Liver (tissue), 9 donors: Measurements from ENCODE around the gene BRAT1. TPM values are rescaled to one million over a fixed set of nuclear protein-coding genes. Genes with fewer than 3 reads are reported as not detected.
"Not testable (repeated sequence)": the region's sequence is repeated elsewhere in the genome, so short reads cannot be mapped to it uniquely, and the experiment has no call there.

ENCODE experiments used
- DNase-seq: peaks from one replicate; pipeline ENCODE4 v3.0.0-alpha.2; 2017; ENCODE audit warnings: low spot score
- H3K27ac ChIP-seq, 2 donors: one replicate each; pipeline ENCODE4 v1.7.0; 2013; ENCODE audit warnings: inconsistent platforms in 2 of 2, low read length in 2 of 2, control low read depth in 1 of 2, low read depth in 1 of 2, mild to moderate bottlenecking in 1 of 2
- H3K27me3 ChIP-seq, 4 donors: one replicate each; pipeline versions ENCODE4 v1.6.1 to v1.7.0; 2013; ENCODE audit warnings: low read length in 3 of 4, inconsistent platforms in 1 of 4, mild to moderate bottlenecking in 1 of 4, moderate library complexity in 1 of 4; ENCODE audit not compliant: control insufficient read depth in 4 of 4, insufficient read depth in 4 of 4
- H3K36me3 ChIP-seq, 4 donors: one replicate each; pipeline versions ENCODE4 v1.6.1 to v1.7.0; 2013; ENCODE audit warnings: low read length in 3 of 4, mild to moderate bottlenecking in 3 of 4, low read depth in 1 of 4, moderate library complexity in 1 of 4; ENCODE audit not compliant: control insufficient read depth in 4 of 4, insufficient read depth in 3 of 4
- H3K4me1 ChIP-seq, 4 donors: one replicate each; pipeline versions ENCODE4 v1.6.1 to v1.7.0; 2013; ENCODE audit warnings: low read length in 3 of 4, mild to moderate bottlenecking in 3 of 4, moderate library complexity in 1 of 4; ENCODE audit not compliant: control insufficient read depth in 4 of 4, insufficient read depth in 4 of 4
- H3K4me3 ChIP-seq, 3 donors: one replicate each; pipeline versions ENCODE4 v1.6.1 to v1.7.0; 2013; ENCODE audit warnings: low read length in 3 of 3, control low read depth in 1 of 3, low read depth in 1 of 3, mild to moderate bottlenecking in 1 of 3
- H3K9ac ChIP-seq, 2 donors: one replicate each; pipeline ENCODE4 v1.7.0; 2013; ENCODE audit warnings: low read length in 2 of 2, mild to moderate bottlenecking in 2 of 2, moderate library complexity in 2 of 2, control low read depth in 1 of 2, low read depth in 1 of 2
- H3K9me3 ChIP-seq, 4 donors: one replicate each; pipeline versions ENCODE4 v1.6.1 to v1.7.0; 2013; ENCODE audit warnings: low read length in 3 of 4; ENCODE audit not compliant: control insufficient read depth in 4 of 4
- CTCF ChIP-seq: fragments of 150-350 bp; IDR thresholded peaks from 2 replicates; pipeline ENCODE4 v1.5.1; 2017; ENCODE audit warnings: improper control_type of control experiment, low read depth, low read length; ENCODE audit not compliant: missing input control
- EGR1 ChIP-seq, 2 donors: IDR thresholded peaks; 2 replicates each; pipeline ENCODE4 v1.6.1; 2016 to 2018; ENCODE audit warnings: antibody characterized with exemption in 2 of 2, low read depth in 2 of 2
- FOXA1 ChIP-seq: IDR thresholded peaks from 2 replicates; pipeline ENCODE4 v1.6.1; 2016; ENCODE audit warnings: antibody characterized with exemption
- FOXA2 ChIP-seq: IDR thresholded peaks from 2 replicates; pipeline ENCODE4 v1.6.1; 2016; ENCODE audit warnings: antibody characterized with exemption
- GABPA ChIP-seq, 2 donors: IDR thresholded peaks in 1 of 2; conservative IDR thresholded peaks in 1 of 2; 2 replicates each; pipeline ENCODE4 v1.6.1; 2016; ENCODE audit warnings: antibody characterized with exemption in 2 of 2, mild to moderate bottlenecking in 1 of 2, moderate library complexity in 1 of 2
- HNF4A ChIP-seq, 2 donors: conservative IDR thresholded peaks; 2 replicates each; pipeline ENCODE4 v1.6.1; 2016; ENCODE audit warnings: antibody characterized with exemption in 2 of 2, mild to moderate bottlenecking in 2 of 2
- HNF4G ChIP-seq: IDR thresholded peaks from 2 replicates; pipeline ENCODE4 v1.6.1; 2016; ENCODE audit warnings: antibody characterized with exemption
- JUND ChIP-seq, 2 donors: IDR thresholded peaks; 2 replicates each; pipeline ENCODE4 v1.6.1; 2016; ENCODE audit warnings: antibody characterized with exemption in 2 of 2
- MAX ChIP-seq: IDR thresholded peaks from 2 replicates; pipeline ENCODE4 v1.6.1; 2016; ENCODE audit warnings: antibody characterized with exemption
- RAD21 ChIP-seq, 2 donors: IDR thresholded peaks; 2 replicates each; pipeline ENCODE4 v1.6.1; 2016; ENCODE audit warnings: antibody characterized with exemption in 2 of 2, mild to moderate bottlenecking in 2 of 2
- RXRA ChIP-seq, 2 donors: IDR thresholded peaks; 2 replicates each; pipeline ENCODE4 v1.6.1; 2017 to 2018; ENCODE audit warnings: antibody characterized with exemption in 2 of 2, mild to moderate bottlenecking in 1 of 2
- SP1 ChIP-seq: IDR thresholded peaks from 2 replicates; pipeline ENCODE4 v1.6.1; 2018; ENCODE audit warnings: antibody characterized with exemption, mild to moderate bottlenecking
- TAF1 ChIP-seq: conservative IDR thresholded peaks from 2 replicates; pipeline ENCODE4 v1.6.1; 2016; ENCODE audit warnings: antibody characterized with exemption, mild to moderate bottlenecking
- YY1 ChIP-seq: IDR thresholded peaks from 2 replicates; pipeline ENCODE4 v1.6.1; 2016; ENCODE audit warnings: antibody characterized with exemption, mild to moderate bottlenecking
- ZBTB33 ChIP-seq: IDR thresholded peaks from 2 replicates; pipeline ENCODE4 v1.6.1; 2016; ENCODE audit warnings: antibody characterized with exemption
- WGBS: extraction: QIAGEN DNeasy Blood & Tissue Kit; methylation state at CpG from one replicate; pipeline ENCODE4 v1.1.7; 2013; 5-methylcytosine and 5-hydroxymethylcytosine counted together
- polyA plus RNA-seq, 2 donors: library from polyadenylated mRNA; stranded (reverse) in 1 of 2; unstranded in 1 of 2; fragments of 200-250 nt in 1 of 2; fragments of >200 nt in 1 of 2; fragmentation: Nextera tagmentation in 1 of 2; extraction: Ambion mirVana in 1 of 2; gene quantifications; one replicate each; pipeline versions ENCODE4 v1.2.1 to v1.2.3, GENCODE V29; 2013 to 2015
- total RNA-seq, 2 donors: library from RNA; depleted of rRNA; stranded (reverse); fragments of >200 nt; gene quantifications; one replicate each; pipeline ENCODE4 v1.2.3, GENCODE V29; 2014
- donor health status: healthy.
- donor health status: healthy.
- donor health status: healthy.
- donor health status: healthy.
- donor health status: healthy.

Gene BRAT1
- total and polyA plus RNA-seq, 4 donors, result 10.0 to 20.7 (median 16.7) TPM

- H3K4me3 ChIP-seq, result no peak overlapping the region
- H3K27ac ChIP-seq, result peak overlapping the region in 1 of 2 donors; percentile 13
- WGBS, result 83% methylated on average over 8 of the region's 8 CpGs
- peaks cover 0 to 21% (median 10%) of the 10 kb centered on the region in 4 donors for H3K4me1 ChIP-seq
- DNase-seq, result no peak
- H3K9ac ChIP-seq, result no peak overlapping the region
- no peak for TF ChIP-seq ZBTB33
- no peak for TF ChIP-seq EGR1 (IDR thresholded peaks at IDR 0.05; ENCODE audit: low read depth in 2 of 2)
- TF ChIP-seq YY1, result no peak
- no peak for TF ChIP-seq CTCF
- no peak for TF ChIP-seq FOXA1
- no peak for TF ChIP-seq RXRA (IDR thresholded peaks at IDR 0.05)
- TF ChIP-seq RAD21 (IDR thresholded peaks at IDR 0.05), result no peak
- TF ChIP-seq HNF4A (conservative IDR thresholded peaks at IDR 0.05), result no peak
- no peak for TF ChIP-seq GABPA (IDR thresholded peaks at IDR 0.05 in 1 of 2, conservative IDR thresholded peaks at IDR 0.05 in 1 of 2)
- no peak for TF ChIP-seq HNF4G
- no peak for TF ChIP-seq TAF1
- no peak for TF ChIP-seq FOXA2
- no peak for TF ChIP-seq MAX
- TF ChIP-seq JUND (IDR thresholded peaks at IDR 0.05), result no peak
- no peak for TF ChIP-seq SP1
- no peaks in the 10 kb centered on the region for H3K9me3 ChIP-seq
- no peaks in the 10 kb centered on the region for H3K27me3 ChIP-seq
- H3K36me3 ChIP-seq, result peaks cover 0 to 2% (median 0%) of the 10 kb centered on the region in 4 donors
Measured at GRCh38 chr7:2566348-2566889, 11.1 kb upstream of the BRAT1 start.

DNA sequence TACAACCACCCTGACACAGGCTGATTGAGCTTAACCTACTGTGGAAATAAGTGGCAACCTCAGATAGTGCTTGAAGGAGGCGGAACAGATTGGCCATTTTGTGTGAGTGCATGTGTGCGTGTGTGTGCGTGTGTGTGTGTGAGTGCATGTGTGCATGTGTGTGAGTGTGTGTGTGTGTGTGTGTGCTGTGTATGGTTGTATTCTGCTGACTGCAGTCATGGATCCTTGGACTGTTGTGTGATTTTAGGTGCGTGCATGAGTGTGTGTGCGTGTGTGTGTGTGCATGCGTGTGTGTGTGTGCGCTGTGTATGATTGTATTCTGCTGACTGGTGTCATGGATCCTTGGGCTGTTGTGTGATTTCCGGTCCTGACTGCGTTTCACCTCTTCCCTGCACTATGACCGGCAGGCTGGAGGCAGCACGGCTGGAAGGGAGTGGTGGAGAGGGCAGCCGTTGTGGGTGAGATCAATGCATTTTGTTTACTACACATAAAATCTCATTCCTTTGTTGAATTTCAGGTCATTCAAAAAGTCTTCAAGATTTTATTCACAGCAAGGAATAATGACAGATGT lies 9.7 kb upstream of the BRAT1 start:
- WGBS, result 51% methylated on average over 12 of the region's 12 CpGs
- no peak for TF ChIP-seq TAF1
- TF ChIP-seq HNF4A (conservative IDR thresholded peaks at IDR 0.05), result peak; percentile 45 to 47
- TF ChIP-seq SP1, result peak; percentile 66
- TF ChIP-seq RXRA (IDR thresholded peaks at IDR 0.05), result peak; percentile 31 to 48
- TF ChIP-seq RAD21 (IDR thresholded peaks at IDR 0.05), result peak in 1 of 2 donors; percentile 32
- Histone ChIP-seq H3K27me3 (no peaks in the 10 kb centered on the region), H3K4me1 (peaks cover 0 to 21% (median 11%) of the 10 kb centered on the region in 4 donors), H3K9me3 (no peaks in the 10 kb centered on the region), H3K27ac (peak overlapping the region in 1 of 2 donors; percentile 11), H3K9ac (no peak overlapping the region), H3K36me3 (no peaks in the 10 kb centered on the region), H3K4me3 (no peak overlapping the region)
- no peak for DNase-seq

DNA sequence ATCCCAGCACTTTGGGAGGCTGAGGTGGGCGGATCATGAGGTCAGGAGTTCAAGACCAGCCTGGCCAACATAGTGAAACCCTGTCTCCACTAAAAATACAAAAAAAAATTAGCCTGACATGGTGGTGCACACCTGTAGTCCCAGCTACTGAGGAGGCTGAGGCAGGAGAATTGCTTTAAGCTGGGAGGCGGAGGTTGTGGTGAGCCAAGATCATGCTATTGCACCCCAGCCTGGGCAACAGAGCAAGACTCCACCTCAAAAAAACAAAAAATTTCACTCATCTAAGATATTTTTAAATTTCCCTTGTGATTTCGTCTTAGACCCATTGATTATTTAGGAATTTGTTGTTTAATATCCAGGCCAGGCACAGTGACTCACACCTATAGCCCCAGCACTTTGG lies 8.6 kb upstream of the BRAT1 start:
- H3K36me3 ChIP-seq, H3K27ac ChIP-seq, H3K4me3 ChIP-seq, H3K9me3 ChIP-seq, H3K9ac ChIP-seq, DNase-seq, H3K27me3 ChIP-seq: not testable (repeated sequence)
- peaks cover 0 to 25% (median 17%) of the 10 kb centered on the region in 4 donors for H3K4me1 ChIP-seq
- WGBS, result 98% methylated on average over 3 of the region's 3 CpGs
